Pons (tissue), 1 donor: ENCODE data around the gene CFAP45.
A peak's percentile ranks its signal among the peaks of the same experiment; 100 is the strongest.

ENCODE experiments used
- DNase-seq: peaks from one replicate; pipeline ENCODE4 v3.0.0-alpha.2; 2016; ENCODE audit warnings: low spot score

The CFAP45 gene

GRCh38 chr1:159936273-159936904 lies 36.4 kb upstream of the CFAP45 start:
- no peak for DNase-seq

- DNase-seq, result no peak
These were observed 35.8 kb upstream of the CFAP45 start for GRCh38 chr1:159935719-159936272.

GRCh38 chr1:159935305-159935704 lies 35.3 kb upstream of the CFAP45 start:
- DNase-seq, result no peak

- no peak for DNase-seq
These were observed 34.4 kb upstream of the CFAP45 start for GRCh38 chr1:159934136-159935039.

GRCh38 chr1:159933347-159933746 lies 33.4 kb upstream of the CFAP45 start:
- no peak for DNase-seq

- DNase-seq, result no peak
These were observed 32.6 kb upstream of the CFAP45 start for GRCh38 chr1:159932296-159933285.

- no peak for DNase-seq
These were observed 31.8 kb upstream of the CFAP45 start for GRCh38 chr1:159931795-159932173.

GRCh38 chr1:159931101-159931794 lies 31.3 kb upstream of the CFAP45 start:
- no peak for DNase-seq

GRCh38 chr1:159930634-159931033 lies 30.7 kb upstream of the CFAP45 start:
- DNase-seq, result no peak

- no peak for DNase-seq
These were observed 30.3 kb upstream of the CFAP45 start for GRCh38 chr1:159930216-159930615.

GRCh38 chr1:159929155-159930051 lies 29.4 kb upstream of the CFAP45 start:
- no peak for DNase-seq

- no peak for DNase-seq
These were observed 28.6 kb upstream of the CFAP45 start for GRCh38 chr1:159928491-159929050.

GRCh38 chr1:159927849-159928431 lies 28.0 kb upstream of the CFAP45 start:
- no peak for DNase-seq

- no peak for DNase-seq
These were observed 27.4 kb upstream of the CFAP45 start for GRCh38 chr1:159927211-159927848.

GRCh38 chr1:159925719-159926078 lies 25.7 kb upstream of the CFAP45 start:
- DNase-seq, result no peak

GRCh38 chr1:159924791-159925718 lies 25.1 kb upstream of the CFAP45 start, which contains the start of gene TAGLN2:
TSS of gene TAGLN2 (minus strand) at chr1:159925507. CDS start at chr1:159920509, 4,998 bp downstream.
- DNase-seq, result peak; percentile 54

- DNase-seq, result no peak
These were observed 24.2 kb upstream of the CFAP45 start for GRCh38 chr1:159924025-159924790.
